LNCAP (cell line): ENCODE results near the gene USP10.

Source experiments
- CTCF ChIP-seq: fragments of 450-650 bp; IDR thresholded peaks from 2 replicates; pipeline ENCODE4 v1.5.1; 2017; ENCODE audit warnings: mild to moderate bottlenecking

The USP10 gene

GRCh38 chr16:84717484-84717883, 17.7 kb downstream of the USP10 start:
- no peak for TF ChIP-seq CTCF

- TF ChIP-seq CTCF = no peak
These were observed 20.4 kb downstream of the USP10 start for GRCh38 chr16:84720177-84720579.

GRCh38 chr16:84722068-84722467, 22.3 kb downstream of the USP10 start:
- TF ChIP-seq CTCF = no peak

- TF ChIP-seq CTCF = no peak
These were observed 24.1 kb downstream of the USP10 start for GRCh38 chr16:84723906-84724305.

- no peak for TF ChIP-seq CTCF
These were observed 25.0 kb downstream of the USP10 start for GRCh38 chr16:84724606-84725309.

- TF ChIP-seq CTCF = no peak
These were observed 25.8 kb downstream of the USP10 start for GRCh38 chr16:84725481-84726078.

GRCh38 chr16:84726079-84726668, 26.4 kb downstream of the USP10 start:
- TF ChIP-seq CTCF = peak; percentile 95
